HG03571 (cell line): ENCODE results near the gene PCDH17.

Experiments
- ATAC-seq: cut with Tn5 transposase; IDR thresholded peaks from one replicate; pipeline ENCODE4 v1.9.1; 2021; ENCODE audit not compliant: unreplicated experiment

The PCDH17 gene

GRCh38 chr13:57633950-57634838, 2.6 kb downstream of the PCDH17 start:
- no peak for ATAC-seq

- no peak for ATAC-seq
Observed at GRCh38 chr13:57634839-57635165, 3.3 kb downstream of the PCDH17 start.

- ATAC-seq, result no peak
Observed at GRCh38 chr13:57635541-57636085, 4.1 kb downstream of the PCDH17 start.

GRCh38 chr13:57636816-57637215, 5.3 kb downstream of the PCDH17 start:
- ATAC-seq, result no peak

GRCh38 chr13:57637515-57637914, 6.0 kb downstream of the PCDH17 start:
- no peak for ATAC-seq

GRCh38 chr13:57638186-57638890, 6.8 kb downstream of the PCDH17 start:
- ATAC-seq, result no peak

- no peak for ATAC-seq
Observed at GRCh38 chr13:57640607-57641006, 9.1 kb downstream of the PCDH17 start.

GRCh38 chr13:57641051-57641450, 9.5 kb downstream of the PCDH17 start:
- no peak for ATAC-seq

GRCh38 chr13:57644106-57644505, 12.6 kb downstream of the PCDH17 start:
- ATAC-seq, result no peak

- no peak for ATAC-seq
Observed at GRCh38 chr13:57653229-57653989, 21.9 kb downstream of the PCDH17 start.

- no peak for ATAC-seq
Observed at GRCh38 chr13:57665481-57665880, 33.9 kb downstream of the PCDH17 start.

GRCh38 chr13:57666131-57666953, 34.8 kb downstream of the PCDH17 start:
- no peak for ATAC-seq

GRCh38 chr13:57672168-57672567, 40.6 kb downstream of the PCDH17 start:
- no peak for ATAC-seq

GRCh38 chr13:57673197-57673596, 41.7 kb downstream of the PCDH17 start:
- no peak for ATAC-seq

- ATAC-seq, result no peak
Observed at GRCh38 chr13:57675526-57675925, 44.0 kb downstream of the PCDH17 start.

- ATAC-seq, result no peak
Observed at GRCh38 chr13:57680609-57681008, 49.1 kb downstream of the PCDH17 start.

GRCh38 chr13:57682128-57682716, 50.7 kb downstream of the PCDH17 start:
- no peak for ATAC-seq

GRCh38 chr13:57698851-57699250, 67.3 kb downstream of the PCDH17 start:
- ATAC-seq, result no peak

GRCh38 chr13:57704031-57704430, 72.5 kb downstream of the PCDH17 start:
- no peak for ATAC-seq

GRCh38 chr13:57716295-57716694, 84.8 kb downstream of the PCDH17 start:
- ATAC-seq, result no peak
